ENCODE measurements around the gene ZNF526.

- TF ChIP-seq RAD21 (IDR thresholded peaks at IDR 0.05; ENCODE audit: low read depth) (no peak), ZBTB7A (IDR thresholded peaks at IDR 0.05; ENCODE audit: low read depth) (no peak), MAX (IDR thresholded peaks at IDR 0.05) (no peak), REST (IDR thresholded peaks at IDR 0.05; ENCODE audit: low read depth) (no peak), TAF1 (IDR thresholded peaks at IDR 0.05; ENCODE audit: low read depth) (no peak), FOXM1 (IDR thresholded peaks at IDR 0.05; ENCODE audit: borderline replicate concordance, low read depth) (no peak), USF1 (IDR thresholded peaks at IDR 0.05) (no peak), CEBPB (IDR thresholded peaks at IDR 0.05) (no peak), NFIC (IDR thresholded peaks at IDR 0.05) (no peak)
Observed at GRCh38 chr19:42272989-42273406, 52.9 kb downstream of the ZNF526 start.

Measured in Ishikawa (cell line).